NCI-H774 (cell line): Measurements from ENCODE around the gene SYCE3.

Experiments used
- DNase-seq: peaks from one replicate; lab custom pipeline; 2025; lab: John Stamatoyannopoulos, UW

The SYCE3 gene

DNA sequence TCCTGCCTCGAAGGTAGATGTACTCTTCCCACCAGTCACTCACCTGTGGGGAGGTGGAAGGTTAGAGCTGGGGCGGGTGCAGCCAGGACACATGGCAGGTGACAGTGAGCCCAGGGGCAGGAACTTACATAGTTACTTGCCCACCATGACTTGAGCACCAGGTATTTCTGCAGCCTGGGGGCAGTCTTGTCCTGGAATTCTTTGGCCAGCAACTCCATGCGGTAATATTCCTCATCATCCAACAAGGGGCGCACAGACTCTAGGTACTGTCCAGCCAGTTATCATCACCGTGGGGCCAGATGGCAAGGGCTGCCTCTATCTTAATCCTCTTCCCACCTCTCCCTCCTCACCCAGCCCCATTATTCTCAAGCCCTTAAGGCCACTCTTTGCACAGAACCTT, 13.4 kb upstream of the SYCE3 start:
- no peak for DNase-seq

DNA sequence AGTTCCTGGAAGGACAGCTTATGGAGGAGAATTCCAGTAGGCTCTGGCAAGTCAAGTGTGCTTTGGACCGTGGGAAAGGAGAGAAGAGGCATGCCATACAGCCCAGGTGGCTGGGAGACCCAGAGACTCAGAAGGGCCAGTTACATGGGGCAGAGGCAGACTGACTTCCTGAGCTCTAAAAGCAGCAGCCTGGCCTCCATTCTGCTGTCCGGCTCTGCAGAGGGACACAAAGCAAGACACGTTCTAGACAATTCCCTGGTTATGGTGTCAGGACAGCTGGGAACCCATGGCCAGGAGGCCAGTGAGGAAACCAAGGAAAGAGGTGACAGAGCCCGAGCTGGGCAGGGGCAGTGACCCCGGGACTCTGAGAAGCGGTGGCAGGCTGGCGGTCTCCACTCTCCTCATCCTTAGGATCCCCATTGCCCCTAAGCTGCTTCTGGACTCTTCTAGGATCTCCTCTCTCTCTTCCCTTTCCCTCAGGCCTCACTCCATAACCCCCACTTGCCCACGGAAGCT, 12.8 kb upstream of the SYCE3 start:
- DNase-seq: no peak

DNA sequence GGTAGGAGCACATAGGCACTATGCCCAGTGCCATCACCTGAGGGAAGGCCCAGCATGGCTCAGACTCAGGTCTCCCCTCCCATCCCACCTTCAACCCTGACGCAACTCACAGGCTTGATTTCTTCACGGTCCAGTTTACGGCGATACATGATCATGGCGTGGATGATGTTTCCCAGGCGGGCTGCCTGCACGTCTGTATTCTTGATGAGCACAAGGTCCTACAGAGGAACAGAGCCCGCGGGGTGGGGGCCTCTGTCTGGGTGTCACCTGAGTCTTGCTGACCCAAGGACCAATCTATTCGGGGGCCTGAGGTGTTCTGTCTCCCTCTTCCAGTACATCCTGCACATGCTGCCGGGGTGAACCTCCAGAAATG, 11.7 kb upstream of the SYCE3 start:
- no peak for DNase-seq

DNA sequence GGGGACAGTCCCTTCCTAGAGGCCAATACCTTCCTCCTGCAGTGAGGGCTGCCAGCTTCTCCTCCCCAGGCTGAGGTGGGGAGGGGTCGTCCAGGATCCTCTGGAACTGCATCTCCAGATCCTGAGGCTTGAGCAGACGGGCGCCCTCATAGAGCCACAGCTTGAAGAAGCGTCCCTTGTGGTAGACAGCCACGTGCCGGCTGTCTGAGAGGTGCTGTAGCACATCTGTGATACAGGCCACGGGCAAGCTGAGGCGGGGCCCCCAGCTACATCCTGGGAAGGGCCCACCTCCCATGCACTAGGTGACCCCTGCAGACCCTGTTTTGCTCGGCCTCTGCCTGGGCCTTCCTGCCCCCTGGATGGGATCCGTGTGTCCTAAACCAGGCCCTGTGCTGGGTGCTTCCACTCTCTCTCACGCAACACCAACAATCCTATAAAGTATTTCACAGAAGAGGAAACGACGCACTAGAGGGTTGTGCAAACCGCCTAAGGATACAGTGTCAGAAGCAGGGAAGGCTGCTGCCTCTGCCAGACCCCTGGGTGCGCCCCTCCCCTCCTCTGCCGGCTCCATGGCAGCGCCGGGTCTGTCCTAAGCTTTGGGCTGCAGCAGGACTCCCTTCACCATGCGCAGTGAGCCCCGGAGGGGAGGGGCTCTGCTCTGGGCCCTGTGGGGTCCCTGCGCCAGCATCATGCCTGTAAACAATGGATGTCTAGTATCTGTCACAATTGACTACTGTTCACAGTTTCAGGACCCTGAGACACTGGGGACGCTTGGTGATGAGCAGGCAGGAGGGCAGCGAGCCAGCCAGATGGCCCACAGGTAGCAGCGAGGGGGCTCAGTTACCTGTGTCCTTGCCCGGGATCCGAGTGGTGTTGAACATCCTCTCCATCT, 11.0 kb upstream of the SYCE3 start:
- no peak for DNase-seq

DNA sequence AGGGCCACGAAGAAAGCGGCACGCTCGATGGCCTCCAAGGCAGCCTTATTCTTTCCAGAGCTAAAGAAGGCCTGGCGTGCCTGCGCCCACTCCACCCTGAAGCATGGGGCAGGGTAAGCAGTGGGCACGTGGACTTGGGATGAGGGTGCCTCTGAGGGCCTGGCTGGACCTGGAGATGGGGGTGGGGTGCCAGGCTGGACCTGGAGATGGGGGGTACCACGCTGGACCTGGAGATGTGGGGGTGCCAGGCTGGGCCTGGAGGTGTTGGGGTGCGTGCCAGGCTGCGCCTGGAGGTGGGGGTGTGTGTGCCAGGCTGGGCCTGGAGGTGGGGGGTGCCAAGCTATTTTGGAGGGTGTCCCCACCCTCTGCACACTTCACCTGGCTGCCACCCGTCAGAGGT, 10.2 kb upstream of the SYCE3 start:
- no peak for DNase-seq

DNA sequence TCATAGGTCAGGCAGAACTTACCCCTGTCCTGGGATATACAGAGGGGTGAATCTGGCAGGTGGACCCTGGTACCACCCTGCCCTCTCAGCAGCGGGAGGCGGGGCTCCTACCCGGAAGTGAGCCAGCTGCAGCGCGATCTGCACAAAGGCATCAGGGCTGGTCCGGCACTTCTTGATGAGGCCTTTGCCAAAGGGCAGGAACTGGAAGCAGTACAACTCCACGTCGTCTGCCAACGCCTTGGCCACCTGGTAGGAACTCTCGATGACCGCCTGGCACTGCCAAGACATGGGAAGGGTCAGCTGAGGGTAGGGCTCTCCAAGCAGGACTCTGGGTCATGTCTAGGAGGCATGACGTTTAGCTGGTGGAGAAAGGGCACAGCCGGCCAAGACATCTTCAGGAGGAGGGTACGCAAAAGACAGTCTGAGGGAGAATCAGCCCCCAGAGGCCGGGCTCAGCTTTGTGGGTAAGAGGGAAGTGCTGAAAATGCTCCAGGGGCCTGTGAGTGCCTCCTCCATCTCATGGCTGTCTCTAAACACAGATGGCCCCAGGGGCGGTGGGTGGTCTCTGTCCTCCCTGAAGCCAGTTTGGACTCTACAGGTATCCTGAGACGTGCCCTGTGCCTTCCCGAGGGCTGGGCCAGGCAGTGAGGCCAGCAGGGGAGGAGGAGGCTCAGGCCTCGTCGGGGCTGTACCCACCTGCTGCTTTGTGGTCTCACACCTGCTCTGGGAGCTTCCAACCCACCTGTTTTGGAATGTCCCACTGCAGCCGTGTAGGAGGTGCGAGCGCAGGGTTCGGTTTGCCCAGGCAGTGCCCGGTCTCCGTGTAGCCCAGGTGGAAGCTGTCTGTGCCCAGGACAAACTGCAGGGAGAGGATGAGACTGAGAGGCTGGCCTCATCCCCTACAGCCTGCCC, 8.8 kb upstream of the SYCE3 start:
- no peak for DNase-seq

DNA sequence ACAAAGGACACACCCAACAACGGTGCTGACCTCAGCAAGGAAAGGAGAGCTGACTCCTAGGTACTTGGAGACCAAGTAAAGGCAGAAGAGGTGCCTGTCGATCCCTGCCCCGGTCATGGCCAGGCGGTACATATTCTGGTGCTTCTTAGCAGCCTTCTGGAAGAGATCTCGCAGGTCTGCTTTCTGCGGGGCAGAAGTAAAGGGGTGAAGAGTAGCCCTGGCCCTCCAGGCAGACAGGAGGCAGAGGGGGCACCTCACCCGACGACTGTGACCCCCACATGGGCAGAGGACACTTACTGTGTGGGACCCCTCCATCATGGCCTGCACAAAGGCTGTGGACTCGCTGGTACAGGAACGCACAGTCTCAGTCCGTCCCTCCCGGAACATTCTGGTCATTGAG, 8.1 kb upstream of the SYCE3 start:
- no peak for DNase-seq

DNA sequence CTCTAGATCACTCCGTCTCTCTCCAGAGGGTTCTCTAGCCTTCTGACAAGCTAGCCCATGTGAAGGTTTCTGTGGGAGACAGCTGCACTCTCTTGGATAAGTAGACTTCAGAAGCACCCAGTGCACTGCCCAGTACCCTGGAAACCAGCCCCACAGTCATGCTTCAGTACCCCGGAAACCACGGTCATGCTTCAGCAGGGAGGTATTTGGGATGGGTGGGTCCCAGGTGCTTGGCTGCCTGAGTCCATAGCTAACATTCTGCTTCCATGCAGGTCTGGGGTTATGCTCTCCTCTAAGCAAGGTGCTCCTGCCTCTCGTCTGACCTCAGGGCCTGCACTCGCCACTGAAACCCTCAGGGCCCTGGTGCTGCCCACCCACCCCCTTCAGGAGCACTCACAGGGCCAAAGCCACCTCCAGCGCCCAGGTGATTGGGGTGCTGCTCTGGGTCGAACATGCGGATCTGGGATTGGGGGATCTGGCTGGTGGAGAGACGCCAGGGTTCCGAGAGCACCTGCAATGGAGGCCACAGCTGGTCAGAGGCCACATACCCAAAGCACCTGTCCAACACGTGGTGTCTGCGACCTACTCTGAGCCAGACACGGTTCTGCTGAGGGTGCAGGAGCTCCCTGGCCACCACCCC, 7.3 kb upstream of the SYCE3 start:
- DNase-seq: no peak

DNA sequence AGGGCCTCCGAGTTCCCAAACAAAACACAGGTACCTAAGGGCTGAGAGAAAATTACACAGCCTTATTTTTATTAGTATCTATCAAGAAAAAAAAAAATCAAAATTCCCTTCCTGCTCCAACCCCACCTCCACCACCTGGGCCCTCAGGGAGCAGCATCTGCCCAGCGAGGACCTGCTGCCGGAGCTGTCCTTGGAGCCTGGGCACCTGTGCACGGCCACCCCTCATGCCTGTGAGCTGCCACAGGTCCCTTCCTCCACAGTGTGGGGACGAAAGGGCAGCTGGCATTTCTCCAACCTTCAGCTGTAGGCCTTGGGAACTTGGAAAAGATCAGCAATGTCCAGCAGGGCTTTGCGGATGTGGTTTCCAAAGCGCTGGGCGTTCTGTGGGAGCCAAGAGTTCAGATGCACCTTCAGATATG, 6.3 kb upstream of the SYCE3 start:
- no peak for DNase-seq

DNA sequence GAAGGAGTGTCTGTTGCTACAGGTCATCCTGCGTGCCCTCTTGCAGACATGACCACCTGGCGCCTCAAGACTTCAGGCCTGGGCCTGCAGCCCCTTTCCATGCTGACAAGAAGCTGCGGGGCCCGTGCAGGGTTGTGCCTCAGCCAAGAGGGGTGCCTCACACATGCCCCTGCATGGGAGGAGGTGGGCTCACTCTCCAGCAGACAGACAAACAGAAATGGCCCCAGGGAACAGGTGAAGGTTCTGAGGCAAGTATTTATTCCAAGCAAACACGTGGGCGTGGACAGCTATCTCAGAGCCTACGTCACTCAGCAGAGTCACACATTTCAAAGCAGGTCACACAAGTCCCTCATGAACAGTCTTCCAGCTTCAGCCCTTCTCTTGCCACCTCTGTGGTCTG, 5.9 kb upstream of the SYCE3 start:
- DNase-seq: no peak

DNA sequence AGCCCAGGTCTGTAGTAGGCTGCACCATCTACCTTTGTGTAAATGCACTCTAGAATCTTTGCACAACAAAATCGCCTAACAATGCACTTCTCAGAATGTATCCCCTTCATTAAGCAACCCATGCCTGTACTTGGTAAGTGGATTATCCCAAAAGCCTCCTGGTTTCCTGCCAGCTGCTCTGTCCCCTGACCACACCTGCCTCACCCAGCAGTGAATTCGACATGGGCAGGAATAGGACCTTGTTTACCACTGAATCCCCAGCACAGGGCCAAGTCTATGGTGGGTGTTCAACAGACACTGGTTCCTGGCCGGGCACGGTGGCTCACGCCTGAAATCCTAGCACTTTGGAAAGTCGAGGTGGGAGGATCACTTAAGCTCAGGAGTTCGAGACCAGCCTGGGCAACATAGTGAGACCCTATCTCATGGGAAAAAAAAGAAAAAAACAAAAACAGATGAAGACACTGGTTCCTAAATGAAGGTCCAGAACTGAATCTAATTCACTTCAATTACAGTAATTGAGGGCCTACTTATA, 5.1 kb upstream of the SYCE3 start:
- DNase-seq: no peak

DNA sequence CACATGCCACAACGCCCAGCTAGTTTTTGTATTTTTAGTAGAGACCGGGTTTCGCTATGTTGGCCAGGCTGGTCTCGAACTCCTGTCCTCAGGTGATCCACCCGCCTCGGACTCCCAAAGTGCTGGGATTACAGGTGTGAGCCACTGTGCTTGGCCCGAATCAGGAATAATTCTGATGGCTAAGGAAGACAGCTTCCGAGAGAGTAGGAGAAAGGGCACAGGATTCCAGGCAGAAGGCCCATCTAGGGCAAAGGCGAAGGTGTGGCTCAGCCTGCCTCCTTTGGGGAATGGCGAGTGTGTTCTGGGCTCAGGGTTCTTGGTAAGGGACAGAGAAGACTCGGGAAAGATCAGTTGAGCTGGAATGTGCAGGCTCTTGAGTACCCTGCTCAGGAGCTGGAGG, 1.6 kb upstream of the SYCE3 start:
- DNase-seq: no peak

DNA sequence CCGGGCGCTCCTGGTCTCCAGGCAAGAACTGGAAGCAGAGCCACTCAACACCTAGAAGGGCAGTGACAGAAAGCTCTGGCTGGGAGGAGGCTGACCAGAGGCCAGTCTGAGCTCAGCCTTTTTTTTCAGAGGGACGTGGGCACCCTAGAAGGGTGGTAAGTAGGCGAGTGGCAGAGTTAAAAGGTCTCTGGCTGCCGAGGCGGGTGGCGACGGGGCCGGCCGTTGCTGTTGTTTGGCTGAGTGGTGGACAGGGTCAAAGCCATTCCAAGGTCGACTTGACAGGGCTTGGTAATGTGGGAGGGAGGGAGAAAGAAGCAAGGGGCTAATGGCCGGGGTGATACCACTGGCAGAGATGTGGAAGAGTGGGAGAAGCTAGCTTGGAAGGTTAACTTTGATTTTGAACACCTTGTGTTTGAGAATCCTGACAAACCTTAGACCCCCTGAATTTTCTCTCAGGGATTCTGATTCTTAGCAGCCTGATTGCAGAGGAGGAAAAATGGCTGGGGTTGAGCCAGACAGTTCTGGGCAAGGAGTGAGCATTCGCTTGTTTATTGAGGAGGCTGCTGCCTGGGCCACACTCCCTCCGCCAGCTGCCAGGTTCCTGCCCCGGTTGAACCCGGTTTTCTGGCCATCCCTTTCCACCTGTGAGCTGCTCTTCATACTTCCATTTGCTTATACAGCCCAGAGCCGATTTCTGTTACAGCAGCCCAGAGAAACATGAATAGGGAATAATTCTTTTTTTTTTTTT, 868 bp upstream of the SYCE3 start:
- no peak for DNase-seq

DNA sequence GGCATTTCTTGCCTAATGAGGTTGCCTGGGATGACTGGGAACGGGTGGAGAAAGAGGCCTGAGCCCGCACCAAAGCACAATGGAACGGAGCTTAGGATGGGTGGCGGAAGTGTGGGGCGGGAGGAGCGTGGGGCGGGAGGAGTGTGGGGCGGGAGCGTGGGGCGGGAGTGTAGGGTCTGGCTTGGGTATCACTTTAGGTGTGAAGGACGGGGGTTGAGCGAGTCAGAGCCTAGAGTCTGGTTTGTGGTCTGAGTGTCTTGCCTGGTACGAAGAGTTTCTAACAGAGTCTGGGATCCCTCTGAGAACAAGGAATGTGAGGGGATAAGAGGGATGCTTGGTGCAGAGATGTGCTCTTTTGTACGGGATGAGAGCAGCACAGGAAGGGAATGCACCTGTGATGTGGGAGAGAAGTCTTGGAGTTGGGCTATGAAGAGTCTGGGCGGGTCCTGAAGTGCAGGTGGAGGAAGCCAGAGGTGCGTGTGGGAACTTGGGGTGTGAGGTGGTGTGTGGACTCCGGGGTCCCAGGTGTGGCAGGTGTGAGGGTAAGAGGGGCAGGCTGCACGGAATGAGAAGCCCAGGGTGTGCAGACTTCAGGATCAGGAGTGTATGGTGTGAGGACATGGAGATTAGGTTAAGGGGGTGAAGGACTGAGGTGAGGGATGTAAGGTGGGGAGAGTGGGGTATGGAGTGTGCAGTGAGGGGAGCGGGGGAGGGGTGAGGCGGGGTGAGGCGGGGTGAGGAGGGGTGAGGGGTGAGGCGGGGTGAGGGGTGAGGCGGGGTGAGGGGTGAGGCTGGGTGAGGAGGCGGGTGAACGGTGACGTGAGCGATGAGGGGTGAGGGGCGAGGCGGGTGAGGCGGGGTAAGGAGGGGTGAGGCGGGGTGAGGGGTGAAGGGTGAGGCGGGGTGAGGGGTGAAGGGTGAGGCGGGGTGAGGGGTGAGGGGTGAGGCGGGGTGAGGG, 1.0 kb downstream of the SYCE3 start:
- no peak for DNase-seq

DNA sequence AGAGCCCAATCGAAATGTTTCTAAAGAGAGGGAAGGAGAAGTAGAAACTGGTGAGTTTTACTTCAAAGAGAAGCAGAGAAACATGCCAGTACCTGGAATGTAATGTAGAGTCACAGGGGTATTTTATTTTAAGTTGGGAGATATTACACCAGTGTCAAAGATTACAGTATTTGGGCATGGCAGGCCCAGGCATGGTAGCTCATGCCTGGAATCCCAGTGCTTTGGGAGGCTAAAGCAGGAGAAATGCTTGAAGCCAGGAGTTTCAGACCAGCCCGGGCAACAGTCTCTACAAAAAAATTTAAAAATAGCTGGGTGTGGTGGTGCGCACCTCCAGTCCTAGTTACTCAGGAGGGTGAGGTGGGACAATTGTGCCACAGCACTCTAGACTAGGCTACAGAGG, 2.7 kb downstream of the SYCE3 start:
- DNase-seq: no peak

DNA sequence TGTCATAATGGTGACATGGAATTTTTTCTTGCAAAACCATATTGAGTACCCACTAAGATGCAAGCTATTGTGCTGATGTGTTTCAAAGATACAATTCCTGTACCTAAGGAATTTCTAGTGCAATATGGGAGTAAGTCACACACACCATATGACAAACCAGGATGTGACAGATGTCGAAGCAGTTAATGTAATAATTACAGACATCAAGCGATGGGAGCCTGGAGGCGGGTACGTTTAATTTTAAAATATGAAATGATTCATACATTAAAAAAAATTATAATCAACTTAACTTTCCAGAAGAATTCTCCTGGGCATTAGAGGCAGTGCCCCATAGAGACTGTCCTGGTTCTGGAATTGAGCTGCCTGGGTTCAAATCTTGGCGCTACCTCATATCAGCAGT, 6.0 kb downstream of the SYCE3 start:
- no peak for DNase-seq

DNA sequence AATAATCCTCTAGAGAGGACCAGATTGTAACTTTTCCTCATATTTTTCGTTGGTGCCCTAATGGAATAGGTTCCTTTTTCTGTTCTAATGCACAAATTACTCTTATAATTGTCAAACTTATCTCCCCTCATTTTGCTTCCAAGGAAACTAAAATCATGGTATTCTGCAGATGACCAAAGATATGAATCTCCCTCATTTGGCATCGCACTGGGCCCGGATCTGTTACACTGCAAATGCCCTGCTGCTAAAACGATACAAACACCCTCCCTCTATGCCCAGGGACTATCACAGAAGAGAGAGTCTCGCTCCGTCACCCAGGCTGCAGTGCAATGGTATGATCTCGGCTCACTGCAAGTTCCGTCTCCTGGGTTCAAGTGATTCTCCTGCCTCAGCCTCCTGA, 9.4 kb downstream of the SYCE3 start:
- no peak for DNase-seq

DNA sequence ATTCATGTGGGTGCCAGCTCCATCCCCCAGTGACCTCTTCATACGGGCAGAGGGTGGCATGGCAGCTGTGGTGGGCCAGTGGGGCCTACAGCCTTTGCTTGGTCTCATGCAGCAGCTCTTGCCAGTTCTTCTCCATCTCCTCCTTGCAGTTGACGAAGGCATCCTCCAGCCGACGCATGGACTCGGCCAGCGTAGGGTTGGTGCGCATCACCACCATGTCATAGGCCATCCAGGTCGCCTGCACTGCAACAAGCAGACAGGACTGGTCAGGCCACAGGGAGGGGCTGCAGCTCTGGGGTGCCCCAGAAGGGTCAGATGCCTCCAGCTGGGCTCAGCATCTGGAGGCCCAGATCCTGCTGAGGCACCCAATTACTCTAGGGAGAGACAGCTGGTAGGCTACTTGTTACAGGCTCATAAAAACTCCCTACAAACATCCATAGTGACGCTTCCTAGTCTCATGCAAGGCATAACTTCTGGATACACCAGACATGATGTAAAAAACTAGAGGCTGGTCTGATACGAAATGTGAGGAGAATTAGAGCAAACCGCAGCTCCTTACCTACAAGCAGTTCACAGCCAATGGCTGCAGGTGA, 11.5 kb downstream of the SYCE3 start:
- no peak for DNase-seq

DNA sequence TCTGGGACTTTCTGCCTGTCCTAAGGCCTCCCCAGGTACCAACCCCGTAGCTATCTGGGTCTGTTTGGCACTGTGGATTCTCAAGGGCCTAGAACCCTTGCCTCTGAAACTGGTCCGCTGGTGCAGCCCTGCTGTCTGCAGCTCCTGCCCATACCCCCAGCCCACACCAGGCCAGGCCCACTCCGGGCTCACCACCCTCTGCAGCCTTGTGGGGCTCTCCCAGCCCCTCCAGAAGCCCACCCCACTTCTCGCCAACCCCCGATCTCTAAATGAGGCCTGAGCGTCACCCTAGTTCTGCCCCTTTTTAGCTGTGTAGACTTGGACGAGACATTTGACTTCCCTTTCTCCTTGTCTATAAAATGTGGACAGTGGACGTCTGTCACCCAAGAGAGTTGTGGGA, 12.3 kb downstream of the SYCE3 start:
- no peak for DNase-seq
